Heart left ventricle (tissue), 16 donors: ENCODE measurements around the gene PLCXD1. TPM values are rescaled to one million over a fixed set of nuclear protein-coding genes. Genes with fewer than 3 reads are reported as not detected.

ENCODE experiments used
- ATAC-seq, 4 donors: fragments of 200-7000 bp; cut with Tn5 transposase; one replicate each; pipeline ENCODE4 v1.9.1; 2020 to 2022; ENCODE audit warnings: moderate library complexity in 4 of 4, mild to moderate bottlenecking in 3 of 4, moderate number of reproducible peaks in 1 of 4
- DNase-seq, 5 donors: peaks; one replicate each; pipeline ENCODE4 v3.0.0-alpha.2; 2020
- H3K27ac ChIP-seq, 12 donors: fragments of 200-600 bp; sonication (generic) in 4 of 12; one replicate each; pipeline versions ENCODE4 v1.5.0 to v1.8.0; 2016 to 2022; ENCODE audit warnings: mild to moderate bottlenecking in 2 of 12
- H3K27me3 ChIP-seq, 9 donors: fragments of 200-600 bp; sonication (generic) in 2 of 9; one replicate each; pipeline versions ENCODE4 v1.5.1 to v1.8.0; 2016 to 2022; ENCODE audit warnings: mild to moderate bottlenecking in 3 of 9
- H3K36me3 ChIP-seq, 9 donors: fragments of 200-600 bp; sonication (generic) in 2 of 9; one replicate each; pipeline versions ENCODE4 v1.5.0 to v1.8.0; 2018 to 2022; ENCODE audit warnings: mild to moderate bottlenecking in 2 of 9
- H3K4me1 ChIP-seq, 12 donors: fragments of 200-600 bp; sonication (generic) in 4 of 12; one replicate each; pipeline versions ENCODE4 v1.5.0 to v1.8.0; 2016 to 2022; ENCODE audit warnings: mild to moderate bottlenecking in 3 of 12
- H3K4me3 ChIP-seq, 12 donors: fragments of 200-600 bp; sonication (generic) in 4 of 12; one replicate each; pipeline versions ENCODE4 v1.5.0 to v1.8.0; 2017 to 2022; ENCODE audit warnings: mild to moderate bottlenecking in 9 of 12, moderate library complexity in 4 of 12
- H3K9me3 ChIP-seq, 12 donors: fragments of 200-600 bp; sonication (generic) in 4 of 12; one replicate each; pipeline versions ENCODE4 v1.5.0 to v1.8.0; 2016 to 2022; ENCODE audit warnings: mild to moderate bottlenecking in 1 of 12
- CTCF ChIP-seq, 12 donors: fragments of 200-600 bp; sonication (generic) in 4 of 12; IDR thresholded peaks; one replicate each; pipeline versions ENCODE4 v1.5.0 to v1.8.0; 2018 to 2022; ENCODE audit warnings: antibody characterized with exemption in 12 of 12, mild to moderate bottlenecking in 5 of 12
- POLR2A ChIP-seq, 2 donors: fragments of 450-650 bp; IDR thresholded peaks; one replicate each; pipeline ENCODE4 v1.6.1; 2017; ENCODE audit warnings: antibody characterized with exemption in 2 of 2, mild to moderate bottlenecking in 2 of 2, moderate library complexity in 2 of 2
- WGBS, 4 donors: extraction: QIAGEN DNeasy Blood & Tissue Kit in 2 of 4; methylation state at CpG; one replicate each; pipeline versions ENCODE4 v1.1.5 to v1.1.7; 2013 to 2018; 5-methylcytosine and 5-hydroxymethylcytosine counted together
- intact Hi-C, 10 donors: fragments of 100-400 bp; cut with DNase I; formaldehyde crosslinking; loops; one replicate each; pipeline versions ENCODE4 v1.11.1 to v1.14.2; 2022
- polyA plus RNA-seq, 2 donors: library from polyadenylated mRNA; stranded (reverse); fragments of 200-250 nt; gene quantifications; one replicate each; pipeline ENCODE4 v1.2.3, GENCODE V29; 2013
- total RNA-seq, 9 donors: library from RNA; depleted of rRNA in 2 of 9; stranded (reverse); fragments of >200 nt in 2 of 9; fragmentation: NEBNext Ultra II Directional in 3 of 9; extraction: Animal tissue kit (Norgen Biotek cat#: 25700) in 3 of 9; gene quantifications; one replicate each; pipeline versions ENCODE4 v1.1.0 to v1.2.4, GENCODE V29; 2016 to 2023
- donor health status: ischemic (EF 13 %, LVEDD 7.1; RV severe dilation, severe dysfunction).
- donor health status: healthy with polysubstance abuse.
- donor health status: DM: no; HTN: yes; CAD: no.
- donor health status: DM: no; HTN: no; CAD: no.
- donor health status: ischemic (EF 25% LVEDD 6.9; RV normal size, moderate dysfunction).
- donor health status: ischemic (EF 25% LVEDD 5.7; RV mildly dilated, moderate dysfunction).
- donor health status: healthy.
- donor health status: DM: yes; HTN: yes; CAD: no.
- donor health status: ischemic (EF 35%, LVEDD 5.7; RV mildly dilated, moderate dysfunction).
- donor health status: nonischemic (EF 11% LVEDD 7.7; RV severe dilation, severe dysfunction).
- donor health status: DM: yes; HTN: yes; CAD: no.
- donor health status: PGD.
- donor health status: ischemic (EF 29% LVEDD 5.4; RV normal size, mild dysfunction).
- donor health status: nonischemic (EF 23%, LVEDD 6.1; RV moderate dilation, normal function).

Gene PLCXD1
- total and polyA plus RNA-seq, 11 donors = 0.81 to 27.0 (median 3.0) TPM

- ATAC-seq (no peak), DNase-seq (no peak)
- Histone ChIP-seq H3K4me1 (no peaks in the 10 kb centered on the region), H3K36me3 (no peaks in the 10 kb centered on the region), H3K9me3 (no peaks in the 10 kb centered on the region), H3K4me3 (no peak overlapping the region), H3K27ac (no peak overlapping the region), H3K27me3 (no peaks in the 10 kb centered on the region)
- 80 to 85% (median 83%) methylated on average over 12 of the region's 12 CpGs for WGBS, 4 donors
- intact Hi-C loops = no loop called here
- TF ChIP-seq CTCF (IDR thresholded peaks at IDR 0.05) = no peak
- TF ChIP-seq POLR2A (IDR thresholded peaks at IDR 0.05) = no peak
Measured at GRCh38 chrX:252244-252956, 28.8 kb upstream of the PLCXD1 start.

- Histone ChIP-seq H3K4me1 (no peaks in the 10 kb centered on the region), H3K4me3 (no peak overlapping the region), H3K27me3 (peaks cover 0 to 1% (median 0%) of the 10 kb centered on the region in 9 donors), H3K9me3 (no peaks in the 10 kb centered on the region), H3K27ac (no peak overlapping the region), H3K36me3 (no peaks in the 10 kb centered on the region)
- 81 to 83% (median 83%) methylated on average over 3 of the region's 3 CpGs for WGBS, 4 donors
- intact Hi-C loops = no loop called here
- TF ChIP-seq POLR2A (IDR thresholded peaks at IDR 0.05) = no peak
- TF ChIP-seq CTCF (IDR thresholded peaks at IDR 0.05) = no peak
- ATAC-seq = no peak
- DNase-seq = no peak
Measured at GRCh38 chrX:252957-253291, 28.3 kb upstream of the PLCXD1 start.

- H3K4me3 ChIP-seq = no peak overlapping the region
- WGBS, 4 donors = 87 to 89% (median 88%) methylated on average over 43 to 44 of the region's 44 CpGs
- no peak for DNase-seq
Measured at GRCh38 chrX:253451-254297, 27.5 kb upstream of the PLCXD1 start.

More at GRCh38 chrX:253451-254297, 27.5 kb upstream of the PLCXD1 start:
- intact Hi-C loops = no loop called here
- no peak for ATAC-seq
- H3K27ac ChIP-seq = no peak overlapping the region
- no peaks in the 10 kb centered on the region for H3K4me1 ChIP-seq
- H3K36me3 ChIP-seq = no peaks in the 10 kb centered on the region
- H3K9me3 ChIP-seq = no peaks in the 10 kb centered on the region
- peaks cover 0 to 8% (median 0%) of the 10 kb centered on the region in 9 donors for H3K27me3 ChIP-seq
- no peak for TF ChIP-seq POLR2A (IDR thresholded peaks at IDR 0.05)
- no peak for TF ChIP-seq CTCF (IDR thresholded peaks at IDR 0.05)
